NT2/D1 (cell line): Measurements from ENCODE around the gene TSHR.
"Not testable (repeated sequence)": the region's sequence is repeated elsewhere in the genome, so short reads cannot be mapped to it uniquely, and the experiment has no call there.

ENCODE experiments used
- DNase-seq: peaks from one replicate; pipeline ENCODE4 v3.0.0-alpha.2; 2011; ENCODE audit warnings: low read depth, low spot score
- H3K27me3 ChIP-seq: 2 replicates; pipeline ENCODE4 v1.6.0; 2011; ENCODE audit warnings: mild to moderate bottlenecking; ENCODE audit not compliant: insufficient read length, insufficient read depth
- H3K36me3 ChIP-seq: 2 replicates; pipeline ENCODE4 v1.6.1; 2011; ENCODE audit warnings: mild to moderate bottlenecking, low read length, mixed read lengths; ENCODE audit not compliant: insufficient read depth, insufficient read length
- H3K4me1 ChIP-seq: 2 replicates; pipeline ENCODE4 v1.5.1; 2011; ENCODE audit not compliant: insufficient read depth, insufficient read length
- H3K4me3 ChIP-seq: 2 replicates; pipeline ENCODE4 v1.5.1; 2011; ENCODE audit warnings: low read depth; ENCODE audit not compliant: insufficient read length
- H3K9ac ChIP-seq: 2 replicates; pipeline ENCODE4 v1.6.0; 2011; ENCODE audit warnings: low read depth; ENCODE audit not compliant: insufficient read length
- H3K9me3 ChIP-seq: 2 replicates; pipeline ENCODE4 v1.5.1; 2011; ENCODE audit warnings: mild to moderate bottlenecking, low read length; ENCODE audit not compliant: insufficient read depth
- SUZ12 ChIP-seq: IDR thresholded peaks from 2 replicates; pipeline ENCODE4 v1.6.1; 2011; ENCODE audit not compliant: insufficient read length, insufficient read depth; ENCODE audit errors: extremely low read depth
- YY1 ChIP-seq: IDR thresholded peaks from 2 replicates; pipeline ENCODE4 v1.6.1; 2011; ENCODE audit not compliant: insufficient read length, insufficient read depth
- ZNF274 ChIP-seq: IDR thresholded peaks from 2 replicates; pipeline ENCODE4 v1.6.1; 2011; ENCODE audit warnings: mild to moderate bottlenecking, low read depth, low read length

The TSHR gene

DNA sequence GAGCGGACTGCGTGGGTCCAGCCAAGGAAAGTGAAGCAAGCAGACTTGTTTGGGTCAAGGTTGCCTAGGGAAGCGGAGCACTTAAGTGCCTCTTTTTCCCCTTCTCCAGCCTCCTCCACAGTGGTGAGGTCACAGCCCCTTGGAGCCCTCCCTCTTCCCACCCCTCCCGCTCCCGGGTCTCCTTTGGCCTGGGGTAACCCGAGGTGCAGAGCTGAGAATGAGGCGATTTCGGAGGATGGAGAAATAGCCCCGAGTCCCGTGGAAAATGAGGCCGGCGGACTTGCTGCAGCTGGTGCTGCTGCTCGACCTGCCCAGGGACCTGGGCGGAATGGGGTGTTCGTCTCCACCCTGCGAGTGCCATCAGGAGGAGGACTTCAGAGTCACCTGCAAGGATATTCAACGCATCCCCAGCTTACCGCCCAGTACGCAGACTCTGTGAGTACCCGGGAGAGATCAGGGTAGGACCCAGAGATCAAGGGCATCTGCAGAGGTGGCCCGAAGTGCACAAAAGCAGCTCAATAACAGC is at the start of gene TSHR:
Gene TSHR (plus strand): TSS at position 206 of the 526 bp plus-strand sequence. CDS start 60 bp downstream, at position 266.
- no peak for DNase-seq
- Histone ChIP-seq H3K4me3 (peak within 1 kb of the TSS; percentile 49), H3K9ac (peak within 1 kb of the TSS; percentile 61), H3K27me3 (peaks cover 6% of the 10 kb centered on the region), H3K9me3 (no peaks in the 10 kb centered on the region), H3K4me1 (no peaks in the 10 kb centered on the region), H3K36me3 (no peaks in the 10 kb centered on the region)
- TF ChIP-seq ZNF274 (no peak), YY1 (no peak), SUZ12 (no peak)

GRCh38 chr14:80906336-80906735 is 49.1 kb upstream of the TSHR start:
- H3K36me3 ChIP-seq, result no peaks in the 10 kb centered on the region
- DNase-seq, result no peak
- H3K4me3 ChIP-seq, result no peak overlapping the region
- no peak overlapping the region for H3K9ac ChIP-seq
- no peaks in the 10 kb centered on the region for H3K9me3 ChIP-seq
- no peaks in the 10 kb centered on the region for H3K27me3 ChIP-seq
- no peak for TF ChIP-seq SUZ12
- TF ChIP-seq YY1, result no peak
- TF ChIP-seq ZNF274, result no peak
- H3K4me1 ChIP-seq, result no peaks in the 10 kb centered on the region

- Histone ChIP-seq H3K9me3 (no peaks in the 10 kb centered on the region), H3K36me3 (no peaks in the 10 kb centered on the region), H3K27me3 (no peaks in the 10 kb centered on the region), H3K4me3 (no peak overlapping the region), H3K4me1 (no peaks in the 10 kb centered on the region), H3K9ac (no peak overlapping the region)
- TF ChIP-seq SUZ12 (no peak), ZNF274 (no peak), YY1 (no peak)
- no peak for DNase-seq
Measured at GRCh38 chr14:80906946-80907345, 48.5 kb upstream of the TSHR start.

DNA sequence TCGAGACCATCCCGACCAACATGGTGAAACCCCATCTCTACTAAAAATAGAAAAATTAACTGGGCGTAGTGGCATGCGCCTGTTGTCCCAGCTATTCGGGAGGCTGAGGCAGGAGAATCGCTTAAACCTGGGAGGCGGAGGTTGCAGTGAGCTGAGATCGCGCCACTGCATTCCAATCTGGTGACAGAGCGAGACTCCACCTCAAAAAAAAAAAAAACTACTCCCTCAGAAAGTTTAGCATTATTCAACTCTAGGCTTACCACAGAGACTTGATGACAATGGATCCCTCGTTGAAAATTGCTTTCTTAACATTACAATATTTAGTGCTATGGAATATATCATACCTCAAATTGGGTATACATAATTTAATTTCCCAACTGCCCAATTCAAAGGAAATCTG is 43.4 kb upstream of the TSHR start:
- H3K27me3 ChIP-seq, H3K9me3 ChIP-seq, H3K4me1 ChIP-seq, H3K9ac ChIP-seq, H3K4me3 ChIP-seq: not testable (repeated sequence)
- H3K36me3 ChIP-seq, result peaks cover 20% of the 10 kb centered on the region
- DNase-seq, result peak; percentile 1

GRCh38 chr14:80919622-80920021 is 35.8 kb upstream of the TSHR start:
- Histone ChIP-seq H3K9me3 (no peaks in the 10 kb centered on the region), H3K27me3 (no peaks in the 10 kb centered on the region), H3K4me1 (no peaks in the 10 kb centered on the region), H3K36me3 (peaks cover 12% of the 10 kb centered on the region), H3K9ac (no peak overlapping the region), H3K4me3 (no peak overlapping the region)
- DNase-seq, result no peak
- no peak for TF ChIP-seq SUZ12

GRCh38 chr14:80923368-80923767 is 32.1 kb upstream of the TSHR start:
- Histone ChIP-seq H3K4me1 (peaks cover 2% of the 10 kb centered on the region), H3K9me3 (no peaks in the 10 kb centered on the region), H3K9ac (no peak overlapping the region), H3K4me3 (no peak overlapping the region), H3K36me3 (no peaks in the 10 kb centered on the region), H3K27me3 (no peaks in the 10 kb centered on the region)
- no peak for DNase-seq
- TF ChIP-seq ZNF274 (no peak), YY1 (no peak), SUZ12 (no peak)

DNA sequence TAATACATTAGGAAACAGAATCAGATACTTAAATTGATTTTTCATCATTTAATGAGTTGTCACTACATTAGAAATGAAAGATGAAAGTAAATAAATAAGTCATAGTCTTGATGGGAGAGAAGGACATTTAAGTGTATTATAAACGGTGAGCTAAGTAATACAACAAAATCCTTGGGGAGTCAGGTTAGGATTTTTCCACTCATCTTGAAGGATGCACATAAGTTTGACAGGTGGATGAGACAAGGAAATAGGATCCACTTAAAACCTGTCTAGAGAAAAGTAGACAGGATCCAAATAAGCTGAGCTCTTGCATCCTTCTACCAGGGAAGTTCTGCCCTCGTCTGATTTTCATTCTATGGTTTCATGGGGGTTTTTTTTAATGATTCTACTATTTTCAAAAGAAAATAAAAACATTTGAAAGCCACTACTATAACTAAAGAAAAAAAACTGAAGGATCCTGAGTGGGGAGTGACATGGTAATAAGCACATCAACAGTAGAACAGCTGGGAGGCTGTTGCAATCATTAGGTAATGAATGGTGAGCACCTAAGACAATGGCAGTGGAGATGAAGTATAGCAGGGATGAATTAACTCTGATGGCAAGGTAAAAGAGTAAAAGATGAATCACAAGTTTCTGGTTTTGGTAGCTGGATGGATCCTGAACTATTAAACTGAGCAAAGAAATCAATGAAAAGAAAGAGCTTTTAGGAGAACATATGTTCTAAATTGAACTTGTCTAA is 30.9 kb upstream of the TSHR start:
- Histone ChIP-seq H3K9me3 (no peaks in the 10 kb centered on the region), H3K36me3 (no peaks in the 10 kb centered on the region), H3K27me3 (no peaks in the 10 kb centered on the region), H3K9ac (no peak overlapping the region), H3K4me1 (peaks cover 2% of the 10 kb centered on the region), H3K4me3 (no peak overlapping the region)
- TF ChIP-seq SUZ12, result no peak
- no peak for DNase-seq

- no peak for DNase-seq
- no peaks in the 10 kb centered on the region for H3K27me3 ChIP-seq
- no peaks in the 10 kb centered on the region for H3K9me3 ChIP-seq
- H3K9ac ChIP-seq, result no peak overlapping the region
- H3K4me1 ChIP-seq, result peaks cover 2% of the 10 kb centered on the region
- no peak for TF ChIP-seq ZNF274
- TF ChIP-seq SUZ12, result no peak
- TF ChIP-seq YY1, result no peak
- no peak overlapping the region for H3K4me3 ChIP-seq
- peaks cover 3% of the 10 kb centered on the region for H3K36me3 ChIP-seq
Measured at GRCh38 chr14:80926397-80927082, 28.9 kb upstream of the TSHR start.
